Suppressor macrophage (primary cell): Measurements from ENCODE around the gene FBXL7.

ENCODE experiments used
- DNase-seq, 4 experiments: peaks; one replicate each; pipeline ENCODE4 v3.0.0-alpha.2; 2020 to 2022

FBXL7 gene

DNA sequence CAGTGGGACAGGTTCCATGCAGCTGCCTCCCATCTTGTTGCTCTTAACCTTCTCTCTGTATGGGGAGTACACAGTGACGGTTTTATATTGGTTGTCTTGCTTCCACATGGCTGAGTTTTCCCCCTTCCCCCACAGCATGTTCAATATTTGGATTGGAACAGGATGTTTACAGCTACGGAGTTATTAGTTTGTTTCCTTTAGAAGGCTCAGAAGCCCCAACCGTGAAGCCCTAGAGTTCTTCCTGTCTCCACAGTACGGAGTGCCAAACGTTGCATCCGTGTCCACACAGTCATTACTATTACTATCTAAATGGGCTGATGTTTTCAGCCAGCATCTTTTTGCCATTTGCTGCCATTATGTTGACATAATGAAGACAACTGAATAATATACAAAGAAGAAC lies 402.1 kb downstream of the FBXL7 start:
- DNase-seq: no peak

- DNase-seq: no peak
Measured at GRCh38 chr5:15904899-15905830, 405.2 kb downstream of the FBXL7 start.

- no peak for DNase-seq
Measured at GRCh38 chr5:15914638-15915037, 414.7 kb downstream of the FBXL7 start.

GRCh38 chr5:15926586-15926985 lies 426.6 kb downstream of the FBXL7 start:
- no peak for DNase-seq

GRCh38 chr5:15927710-15928380 lies 427.9 kb downstream of the FBXL7 start:
- DNase-seq: no peak

- DNase-seq: no peak
Measured at GRCh38 chr5:15929611-15930263, 429.8 kb downstream of the FBXL7 start.

- no peak for DNase-seq
Measured at GRCh38 chr5:15932066-15932465, 432.1 kb downstream of the FBXL7 start.

DNA sequence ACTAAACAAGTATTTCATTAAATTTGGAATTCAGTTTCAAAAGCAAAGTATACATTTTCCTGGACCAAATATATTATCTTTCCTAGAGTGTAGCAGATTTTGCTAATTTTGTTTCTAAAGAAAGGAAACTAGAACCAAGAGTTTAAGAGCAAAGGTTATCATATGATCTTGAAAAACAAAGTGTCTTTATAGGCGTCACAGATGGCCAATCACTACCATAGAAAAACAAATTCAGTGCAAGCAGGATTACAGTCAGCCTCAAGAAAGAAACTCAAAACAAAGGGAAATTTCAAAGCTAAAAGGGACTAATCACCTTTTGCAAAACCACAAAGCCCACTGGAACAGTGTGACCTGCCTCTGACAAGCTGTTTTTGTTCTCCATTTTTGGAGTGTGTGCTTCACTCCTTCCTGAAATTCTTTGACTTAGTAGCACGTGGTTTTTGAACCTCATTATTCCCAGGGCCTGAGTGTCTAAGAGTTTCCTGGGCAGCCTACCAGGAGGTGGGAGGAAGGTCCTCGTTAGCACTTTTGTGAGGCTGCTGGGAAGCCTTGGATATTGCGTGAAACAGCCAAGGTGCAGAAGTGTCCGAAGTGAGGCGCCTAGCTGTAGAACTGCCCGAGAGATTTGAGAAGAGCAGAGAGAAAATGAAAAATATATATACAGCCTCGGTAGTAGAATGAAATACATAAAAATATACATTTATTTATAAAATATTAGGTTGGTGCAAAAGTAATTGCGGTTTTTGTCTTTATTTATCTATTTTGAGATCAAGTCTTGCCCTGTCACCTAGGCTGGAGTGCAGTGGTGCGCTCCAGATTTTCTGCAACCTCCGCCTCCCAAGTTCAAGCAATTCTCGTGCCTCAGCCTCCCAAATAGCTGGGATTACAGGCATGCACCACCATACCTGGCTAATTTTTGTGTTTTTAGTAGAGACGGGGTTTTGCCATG lies 433.6 kb downstream of the FBXL7 start:
- no peak for DNase-seq

GRCh38 chr5:15936505-15937245 lies 436.7 kb downstream of the FBXL7 start:
- no peak for DNase-seq

DNA sequence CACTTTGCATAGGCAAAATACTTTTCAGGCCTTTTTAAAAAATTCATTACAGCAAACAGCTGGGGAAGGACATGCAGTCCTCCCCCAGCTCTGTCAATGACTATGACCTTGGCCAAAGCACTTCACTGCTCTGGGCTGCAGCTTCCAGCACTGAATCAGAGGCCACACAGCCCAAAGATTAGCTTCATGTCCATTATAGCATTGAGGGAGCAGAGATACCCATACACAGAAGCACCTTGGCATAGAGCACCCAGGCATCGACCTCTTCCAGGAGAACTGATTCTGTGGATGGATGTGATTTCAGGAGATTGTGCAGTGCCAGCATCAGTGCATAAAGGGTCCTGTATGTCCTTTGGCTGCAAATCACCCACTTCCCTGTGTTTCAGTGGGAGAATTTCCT lies 437.7 kb downstream of the FBXL7 start:
- DNase-seq: no peak

GRCh38 chr5:15938186-15938585 lies 438.2 kb downstream of the FBXL7 start:
- no peak for DNase-seq

- DNase-seq: no peak
Measured at GRCh38 chr5:15938961-15939360, 439.0 kb downstream of the FBXL7 start.

- no peak for DNase-seq
Measured at GRCh38 chr5:15940905-15941304, 440.9 kb downstream of the FBXL7 start.

GRCh38 chr5:15943487-15943886 lies 443.5 kb downstream of the FBXL7 start:
- DNase-seq: no peak

DNA sequence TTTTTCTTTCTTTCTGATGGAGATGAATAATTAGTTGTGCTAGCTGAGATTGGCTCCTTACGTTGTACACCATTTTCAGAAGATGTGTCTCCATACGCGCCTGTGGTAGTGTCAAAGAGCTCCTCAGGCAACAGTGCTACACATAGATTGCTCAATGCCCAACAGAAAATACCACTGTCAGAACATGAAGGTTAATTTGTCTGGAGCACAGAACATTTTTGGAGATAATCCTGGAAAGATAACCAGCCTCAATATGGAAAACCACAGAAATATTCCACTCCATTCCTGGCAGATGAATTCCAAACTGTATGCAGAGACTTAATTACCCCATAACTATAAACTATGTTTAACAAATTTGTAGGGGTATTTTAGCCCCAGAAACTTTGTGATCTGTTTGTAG lies 446.0 kb downstream of the FBXL7 start:
- DNase-seq: no peak

DNA sequence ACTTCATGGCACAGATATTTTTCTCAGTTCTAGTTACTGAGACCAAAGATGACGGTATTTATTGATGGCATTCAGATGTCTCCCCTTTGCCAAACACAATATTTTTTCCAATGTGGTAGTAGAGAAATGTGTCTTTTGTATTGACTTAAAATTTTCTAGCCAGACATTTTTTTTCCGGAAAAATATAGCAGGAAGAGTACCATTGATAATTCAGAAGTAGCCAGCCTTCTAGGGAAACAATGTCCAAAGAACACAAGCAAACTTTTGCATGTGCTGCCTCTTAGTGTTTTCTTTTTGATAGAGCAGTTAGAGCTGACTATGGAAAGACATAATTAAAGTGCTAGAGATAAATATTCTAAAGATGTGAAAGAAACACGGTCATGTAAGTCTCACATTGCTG lies 448.2 kb downstream of the FBXL7 start:
- DNase-seq: no peak

- DNase-seq: no peak
Measured at GRCh38 chr5:15951126-15951525, 451.1 kb downstream of the FBXL7 start.

- DNase-seq: no peak
Measured at GRCh38 chr5:15951550-15951949, 451.6 kb downstream of the FBXL7 start.

- DNase-seq: no peak
Measured at GRCh38 chr5:15956622-15957021, 456.6 kb downstream of the FBXL7 start.

DNA sequence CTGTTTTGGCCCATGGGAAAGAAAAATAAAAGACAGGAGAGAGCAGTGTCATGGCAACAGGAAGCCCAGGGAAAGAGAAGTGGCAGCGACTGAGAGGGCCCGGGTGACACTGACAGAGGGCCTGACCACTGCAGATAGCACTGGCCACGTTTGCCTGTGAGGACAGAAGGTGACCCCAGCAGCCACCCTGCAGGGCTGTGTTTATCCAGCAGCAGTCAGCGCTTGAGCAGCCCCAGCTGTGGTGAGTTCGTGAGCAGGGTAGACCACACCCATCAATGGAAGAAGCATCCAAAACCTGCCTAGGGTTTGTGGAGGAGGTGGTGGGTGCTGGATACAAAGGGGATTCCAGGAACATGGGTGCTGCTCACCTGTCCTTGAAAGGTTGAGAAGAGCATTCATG lies 457.1 kb downstream of the FBXL7 start:
- DNase-seq: no peak

- DNase-seq: no peak
Measured at GRCh38 chr5:15959370-15960164, 459.6 kb downstream of the FBXL7 start.
